Smooth muscle cell (in vitro differentiated cells): ENCODE results near the gene MZT2B. TPM values are rescaled to one million over a fixed set of nuclear protein-coding genes. Genes with fewer than 3 reads are reported as not detected.
"Not testable (repeated sequence)": the region's sequence is repeated elsewhere in the genome, so short reads cannot be mapped to it uniquely, and the experiment has no call there.

ENCODE experiments used
- DNase-seq: peaks from one replicate; lab custom pipeline; 2025; ENCODE audit not compliant: unreplicated experiment; lab: John Stamatoyannopoulos, UW
- H2AFZ ChIP-seq: fragments of 200-600 bp; sonication (generic); 2 replicates; pipeline ENCODE4 v1.6.0; 2016; ENCODE audit warnings: antibody characterized with exemption, low read depth, mild to moderate bottlenecking
- H3F3A ChIP-seq: fragments of 200-600 bp; sonication (generic); 2 replicates; pipeline ENCODE4 v1.6.0; 2017; ENCODE audit warnings: antibody characterized with exemption, low read depth
- H3K27ac ChIP-seq: fragments of 200-600 bp; sonication (generic); 2 replicates; pipeline ENCODE4 v1.5.1; 2016; ENCODE audit warnings: low read depth, mild to moderate bottlenecking
- H3K27me3 ChIP-seq: fragments of 200-600 bp; sonication (generic); 2 replicates; pipeline ENCODE4 v1.6.1; 2016; ENCODE audit warnings: low read depth, mild to moderate bottlenecking
- H3K36me3 ChIP-seq: fragments of 200-600 bp; sonication (generic); 2 replicates; pipeline ENCODE4 v1.5.1; 2016; ENCODE audit warnings: low read depth
- H3K4me1 ChIP-seq: fragments of 200-600 bp; sonication (generic); 2 replicates; pipeline ENCODE4 v1.5.1; 2016; ENCODE audit warnings: low read depth
- H3K4me2 ChIP-seq: fragments of 200-600 bp; sonication (generic); 2 replicates; pipeline ENCODE4 v1.6.0; 2016; ENCODE audit warnings: mild to moderate bottlenecking
- H3K4me3 ChIP-seq: fragments of 200-600 bp; sonication (generic); 2 replicates; pipeline ENCODE4 v1.5.1; 2016; ENCODE audit warnings: mild to moderate bottlenecking
- H3K79me2 ChIP-seq: fragments of 200-600 bp; sonication (generic); 2 replicates; pipeline ENCODE4 v1.6.0; 2016; ENCODE audit warnings: low read depth, mild to moderate bottlenecking
- H3K9ac ChIP-seq: fragments of 200-600 bp; sonication (generic); 2 replicates; pipeline ENCODE4 v1.6.0; 2016; ENCODE audit warnings: low read depth
- H3K9me3 ChIP-seq: fragments of 200-600 bp; sonication (generic); replicated peaks from 2 replicates; pipeline ENCODE4 v1.5.1; 2016; ENCODE audit warnings: low read depth
- H4K20me1 ChIP-seq: fragments of 200-600 bp; sonication (generic); 2 replicates; pipeline ENCODE4 v1.6.0; 2016; ENCODE audit warnings: low read depth
- CTCF ChIP-seq: fragments of 200-600 bp; sonication (generic); IDR thresholded peaks from 2 replicates; pipeline ENCODE4 v1.5.1; 2017; ENCODE audit warnings: borderline replicate concordance, mild to moderate bottlenecking, antibody characterized with exemption; ENCODE audit not compliant: insufficient read depth, poor library complexity, severe bottlenecking
- WGBS: methylation state at CpG from one replicate; pipeline ENCODE4 v1.1.7; 2016; ENCODE audit warnings: low lambda C conversion rate; 5-methylcytosine and 5-hydroxymethylcytosine counted together
- polyA plus RNA-seq: library from polyadenylated mRNA; unstranded; fragments of >200 nt; fragmentation: Nextera tagmentation; extraction: Ambion mirVana; gene quantifications from 2 replicates; pipeline ENCODE4 v1.2.1, GENCODE V29; 2016
- total RNA-seq: library from RNA; depleted of rRNA; stranded (reverse); fragments of >200 nt; gene quantifications from 2 replicates; pipeline ENCODE4 v1.2.3, GENCODE V29; 2014

MZT2B gene
- total RNA-seq (134 and 147 TPM in 2 replicates), polyA plus RNA-seq (397 and 412 TPM in 2 replicates)

- H3K27me3 ChIP-seq, H3K9me3 ChIP-seq, H3K4me1 ChIP-seq, H3K36me3 ChIP-seq, H3F3A ChIP-seq: not testable (repeated sequence)
- peak; percentile 84 for DNase-seq
- peak within 1 kb of the TSS; percentile 91 for H3K9ac ChIP-seq
- WGBS, result 0% methylated on average over 10 of the region's 86 CpGs
- peak; percentile 69 for TF ChIP-seq CTCF
- H4K20me1 ChIP-seq, result peaks cover 20% of the 10 kb centered on the region
- peak within 1 kb of the TSS; percentile 91 for H2AFZ ChIP-seq
- H3K4me2 ChIP-seq, result peak within 1 kb of the TSS; percentile 90
- peaks cover 58% of the 10 kb centered on the region for H3K79me2 ChIP-seq
- peak within 1 kb of the TSS; percentile 92 for H3K4me3 ChIP-seq
- peak within 1 kb of the TSS; percentile 76 for H3K27ac ChIP-seq
These were observed at the start of gene MZT2B for GRCh38 chr2:130181880-130182682. Gene MZT2B (plus strand): TSS chr2:130182262. CDS start chr2:130182283, 21 bp downstream.

GRCh38 chr2:130135692-130136541 is 46.1 kb upstream of the MZT2B start:
- Histone ChIP-seq H3K4me2 (no peak overlapping the region), H3K36me3 (no peaks in the 10 kb centered on the region), H3K9me3 (no peaks in the 10 kb centered on the region), H3K4me1 (no peaks in the 10 kb centered on the region), H3F3A (no peaks in the 10 kb centered on the region), H3K27ac (no peak overlapping the region), H2AFZ (no peak overlapping the region), H3K9ac (no peak overlapping the region), H3K4me3 (no peak overlapping the region), H4K20me1 (no peaks in the 10 kb centered on the region), H3K27me3 (no peaks in the 10 kb centered on the region), H3K79me2 (peaks cover 39% of the 10 kb centered on the region)
- no peak for DNase-seq
- no peak for TF ChIP-seq CTCF
- 97% methylated on average over 14 of the region's 15 CpGs for WGBS

GRCh38 chr2:130136546-130136945 is 45.5 kb upstream of the MZT2B start:
- not testable (repeated sequence) for DNase-seq, H3K9ac ChIP-seq, H3K27ac ChIP-seq, H3K9me3 ChIP-seq, H3K4me3 ChIP-seq, H3K36me3 ChIP-seq, H4K20me1 ChIP-seq, H3K27me3 ChIP-seq, H3K4me1 ChIP-seq, H3F3A ChIP-seq, H3K4me2 ChIP-seq, H2AFZ ChIP-seq
- peaks cover 39% of the 10 kb centered on the region for H3K79me2 ChIP-seq
- 93% methylated on average over 9 of the region's 10 CpGs for whole genome bisulfite sequencing

- H3F3A ChIP-seq, H3K27me3 ChIP-seq, H4K20me1 ChIP-seq, H3K36me3 ChIP-seq, H2AFZ ChIP-seq, DNase-seq, H3K4me1 ChIP-seq, H3K9ac ChIP-seq, H3K27ac ChIP-seq, H3K9me3 ChIP-seq, H3K4me2 ChIP-seq, H3K4me3 ChIP-seq: not testable (repeated sequence)
- 98% methylated on average over 5 of the region's 5 CpGs for WGBS
- peaks cover 35% of the 10 kb centered on the region for H3K79me2 ChIP-seq
These were observed 44.9 kb upstream of the MZT2B start for GRCh38 chr2:130137118-130137517.

GRCh38 chr2:130138326-130138725 is 43.7 kb upstream of the MZT2B start:
- H3K27me3 ChIP-seq, H3K4me2 ChIP-seq, H2AFZ ChIP-seq, H3K4me1 ChIP-seq, H3K9me3 ChIP-seq, H4K20me1 ChIP-seq, H3K9ac ChIP-seq, H3K27ac ChIP-seq, H3K36me3 ChIP-seq, H3K4me3 ChIP-seq, H3F3A ChIP-seq, DNase-seq: not testable (repeated sequence)
- 95% methylated on average over 6 of the region's 13 CpGs for WGBS
- H3K79me2 ChIP-seq, result peaks cover 23% of the 10 kb centered on the region

GRCh38 chr2:130138841-130139251 is 43.2 kb upstream of the MZT2B start:
- DNase-seq, H3K27ac ChIP-seq, H3K4me1 ChIP-seq, H3K9me3 ChIP-seq, H3K9ac ChIP-seq, H2AFZ ChIP-seq, H3F3A ChIP-seq, H3K4me3 ChIP-seq, H3K36me3 ChIP-seq, H4K20me1 ChIP-seq, H3K4me2 ChIP-seq, H3K27me3 ChIP-seq: not testable (repeated sequence)
- H3K79me2 ChIP-seq, result peaks cover 18% of the 10 kb centered on the region
- 94% methylated on average over 15 of the region's 15 CpGs for WGBS
